Kidney (tissue), 14 donors: ENCODE results near the gene CCL25. TPM values are rescaled to one million over a fixed set of nuclear protein-coding genes. Genes with fewer than 3 reads are reported as not detected.

ENCODE experiments used
- DNase-seq, 5 donors: peaks; one replicate each; pipeline ENCODE4 v3.0.0-alpha.2; 2013 to 2020
- FAIRE-seq: peaks from 2 replicates; lab custom pipeline; 2012; peaks lifted over from hg19 to GRCh38; lab: Jason Lieb, UNC
- H3K27ac ChIP-seq, 2 donors: one replicate each; pipeline ENCODE4 v1.7.0; 2013; ENCODE audit warnings: low read depth in 2 of 2, low read length in 2 of 2, inconsistent platforms in 1 of 2
- H3K27me3 ChIP-seq: one replicate; pipeline ENCODE4 v1.7.1; 2013; ENCODE audit warnings: low read length, inconsistent platforms; ENCODE audit not compliant: control insufficient read depth, insufficient read depth
- H3K36me3 ChIP-seq, 3 donors: one replicate each; pipeline versions ENCODE4 v1.7.0 to v1.7.1; 2013; ENCODE audit warnings: low read length in 3 of 3, control low read depth in 1 of 3, inconsistent platforms in 1 of 3; ENCODE audit not compliant: insufficient read depth in 3 of 3, control insufficient read depth in 2 of 3
- H3K4me1 ChIP-seq, 3 donors: one replicate each; pipeline versions ENCODE4 v1.7.0 to v1.7.1; 2013; ENCODE audit warnings: low read length in 3 of 3, inconsistent platforms in 1 of 3, low read depth in 1 of 3; ENCODE audit not compliant: control insufficient read depth in 2 of 3, insufficient read depth in 2 of 3
- H3K4me3 ChIP-seq, 3 donors: one replicate each; pipeline versions ENCODE4 v1.7.0 to v1.8.1; 2013; ENCODE audit warnings: low read length in 3 of 3, control low read depth in 1 of 3, inconsistent platforms in 1 of 3
- H3K9ac ChIP-seq, 3 donors: one replicate each; pipeline versions ENCODE4 v1.7.0 to v1.7.1; 2013; ENCODE audit warnings: low read length in 3 of 3, control low read depth in 1 of 3, inconsistent platforms in 1 of 3
- H3K9me3 ChIP-seq, 3 donors: one replicate each; pipeline versions ENCODE4 v1.7.0 to v1.7.1; 2013; ENCODE audit warnings: low read length in 3 of 3, control low read depth in 1 of 3, inconsistent platforms in 1 of 3; ENCODE audit not compliant: control insufficient read depth in 2 of 3, insufficient read depth in 1 of 3
- intact Hi-C: fragments of 100-400 bp; cut with DNase I; formaldehyde crosslinking; loops from one replicate; pipeline ENCODE4 v1.11.1; 2022
- polyA plus RNA-seq: library from polyadenylated mRNA; stranded (reverse); fragments of 350-450 nt; fragmentation: Illumina TruSeq; extraction: RNeasy Lipid Tissue Mini Kit (QIAGEN cat#74804); gene quantifications from one replicate; pipeline ENCODE4 v1.2.3, GENCODE V29; 2014; ENCODE audit warnings: low read depth, low replicate concordance; ENCODE audit not compliant: insufficient read depth
- total RNA-seq: library from RNA; stranded (reverse); fragmentation: NEBNext Ultra II Directional; extraction: Animal tissue kit (Norgen Biotek cat#: 25700); gene quantifications from one replicate; pipeline ENCODE4 v1.2.1, GENCODE V29; 2021
- TF ChIP-seq, protein P1 (sequence below): IDR thresholded peaks from 3 replicates; pipeline ENCODE4 v1.5.1; 2012; ENCODE audit warnings: mild to moderate bottlenecking, moderate library complexity, borderline replicate concordance; ENCODE audit not compliant: insufficient read depth; ENCODE audit errors: extremely low read depth
- donor health status: control.
- donor health status: control.
- donor health status: control.
- donor health status: control.
- donor health status: control.
- donor health status: DM: yes; HTN: yes; CAD: no.
- donor health status: Normal renal cell carcinoma (clear cell type).

Gene CCL25
- total and polyA plus RNA-seq, 2 donors from 2014 or later, result not detected

GRCh38 chr19:8005534-8006256, 46.9 kb upstream of the CCL25 start, which contains the start of gene ELAVL1:
ELAVL1 (minus strand) TSS chr19:8005641; CDS start chr19:7991815, 13,826 bp downstream.
- peak; percentile 90 to 96 (median 95) for DNase-seq
- no peaks in the 10 kb centered on the region for H3K36me3 ChIP-seq
- H3K4me1 ChIP-seq, result peaks cover 2 to 30% (median 22%) of the 10 kb centered on the region in 3 donors
- FAIRE-seq, result no peak
- intact Hi-C loops, result no loop called here
- H3K9me3 ChIP-seq, result no peaks in the 10 kb centered on the region
- H3K4me3 ChIP-seq, result peak within 1 kb of the TSS; percentile 76 to 94 (median 88)
- TF ChIP-seq, protein P1, sequence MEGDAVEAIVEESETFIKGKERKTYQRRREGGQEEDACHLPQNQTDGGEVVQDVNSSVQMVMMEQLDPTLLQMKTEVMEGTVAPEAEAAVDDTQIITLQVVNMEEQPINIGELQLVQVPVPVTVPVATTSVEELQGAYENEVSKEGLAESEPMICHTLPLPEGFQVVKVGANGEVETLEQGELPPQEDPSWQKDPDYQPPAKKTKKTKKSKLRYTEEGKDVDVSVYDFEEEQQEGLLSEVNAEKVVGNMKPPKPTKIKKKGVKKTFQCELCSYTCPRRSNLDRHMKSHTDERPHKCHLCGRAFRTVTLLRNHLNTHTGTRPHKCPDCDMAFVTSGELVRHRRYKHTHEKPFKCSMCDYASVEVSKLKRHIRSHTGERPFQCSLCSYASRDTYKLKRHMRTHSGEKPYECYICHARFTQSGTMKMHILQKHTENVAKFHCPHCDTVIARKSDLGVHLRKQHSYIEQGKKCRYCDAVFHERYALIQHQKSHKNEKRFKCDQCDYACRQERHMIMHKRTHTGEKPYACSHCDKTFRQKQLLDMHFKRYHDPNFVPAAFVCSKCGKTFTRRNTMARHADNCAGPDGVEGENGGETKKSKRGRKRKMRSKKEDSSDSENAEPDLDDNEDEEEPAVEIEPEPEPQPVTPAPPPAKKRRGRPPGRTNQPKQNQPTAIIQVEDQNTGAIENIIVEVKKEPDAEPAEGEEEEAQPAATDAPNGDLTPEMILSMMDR, result no peak
- H3K27ac ChIP-seq, result peak within 1 kb of the TSS; percentile 57 to 84
- H3K9ac ChIP-seq, result peak within 1 kb of the TSS; percentile 48 to 94 (median 82)
- H3K27me3 ChIP-seq, result no peaks in the 10 kb centered on the region

- Histone ChIP-seq H3K27me3 (no peaks in the 10 kb centered on the region), H3K27ac (no peak overlapping the region), H3K4me3 (no peak overlapping the region), H3K9ac (no peak overlapping the region), H3K9me3 (no peaks in the 10 kb centered on the region), H3K4me1 (no peaks in the 10 kb centered on the region), H3K36me3 (no peaks in the 10 kb centered on the region)
- DNase-seq (peak in 1 of 5 donors; percentile 37), FAIRE-seq (no peak)
- TF ChIP-seq, protein P1, result no peak
- intact Hi-C loops, result no loop called here
Measured at GRCh38 chr19:8017808-8018207, 34.8 kb upstream of the CCL25 start.

GRCh38 chr19:8020681-8021080, 31.9 kb upstream of the CCL25 start:
- no peak overlapping the region for H3K27ac ChIP-seq
- H3K4me1 ChIP-seq, result no peaks in the 10 kb centered on the region
- H3K36me3 ChIP-seq, result no peaks in the 10 kb centered on the region
- no peaks in the 10 kb centered on the region for H3K27me3 ChIP-seq
- H3K4me3 ChIP-seq, result no peak overlapping the region
- DNase-seq (no peak), FAIRE-seq (no peak)
- TF ChIP-seq, protein P1, result no peak
- no peak overlapping the region for H3K9ac ChIP-seq
- intact Hi-C loops, result no loop called here
- no peaks in the 10 kb centered on the region for H3K9me3 ChIP-seq
